HFF-Myc (cell line): ENCODE data around the gene CPE.

Experiments
- DNase-seq: peaks from one replicate; pipeline ENCODE4 v3.0.0-alpha.2; 2011; ENCODE audit warnings: low read depth; ENCODE audit errors: extremely low read depth
- H3K4me3 ChIP-seq: replicated peaks from 2 replicates; pipeline ENCODE4 v1.5.1; 2011; ENCODE audit warnings: low read depth, mild to moderate bottlenecking, control low read depth, low read length
- TF ChIP-seq, protein P1 (sequence below): IDR thresholded peaks from 2 replicates; pipeline ENCODE4 v1.5.1; 2012; ENCODE audit warnings: mild to moderate bottlenecking, low read depth, low read length, control low read depth; ENCODE audit errors: missing control alignments

CPE gene

DNA sequence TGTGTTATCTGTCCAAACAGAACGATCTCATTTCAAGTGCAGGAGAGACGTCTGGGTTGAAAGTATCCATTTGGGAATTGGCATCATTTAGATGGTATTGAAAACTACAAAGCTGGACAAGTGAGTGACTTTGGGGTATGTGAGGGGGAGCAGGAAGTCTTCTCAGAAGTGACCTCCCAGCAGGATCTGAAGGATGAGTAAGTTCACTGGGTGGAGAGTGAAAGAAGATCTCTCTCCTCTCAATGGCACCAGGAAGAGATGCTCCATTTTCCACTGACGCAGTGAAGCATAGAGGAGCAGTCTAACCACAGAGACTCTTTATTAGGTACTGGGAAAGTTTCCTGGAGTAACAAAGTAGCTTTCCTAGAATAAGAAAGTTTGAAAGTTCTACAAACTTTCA lies 161.0 kb downstream of the CPE start:
- DNase-seq = no peak
- TF ChIP-seq, protein P1, sequence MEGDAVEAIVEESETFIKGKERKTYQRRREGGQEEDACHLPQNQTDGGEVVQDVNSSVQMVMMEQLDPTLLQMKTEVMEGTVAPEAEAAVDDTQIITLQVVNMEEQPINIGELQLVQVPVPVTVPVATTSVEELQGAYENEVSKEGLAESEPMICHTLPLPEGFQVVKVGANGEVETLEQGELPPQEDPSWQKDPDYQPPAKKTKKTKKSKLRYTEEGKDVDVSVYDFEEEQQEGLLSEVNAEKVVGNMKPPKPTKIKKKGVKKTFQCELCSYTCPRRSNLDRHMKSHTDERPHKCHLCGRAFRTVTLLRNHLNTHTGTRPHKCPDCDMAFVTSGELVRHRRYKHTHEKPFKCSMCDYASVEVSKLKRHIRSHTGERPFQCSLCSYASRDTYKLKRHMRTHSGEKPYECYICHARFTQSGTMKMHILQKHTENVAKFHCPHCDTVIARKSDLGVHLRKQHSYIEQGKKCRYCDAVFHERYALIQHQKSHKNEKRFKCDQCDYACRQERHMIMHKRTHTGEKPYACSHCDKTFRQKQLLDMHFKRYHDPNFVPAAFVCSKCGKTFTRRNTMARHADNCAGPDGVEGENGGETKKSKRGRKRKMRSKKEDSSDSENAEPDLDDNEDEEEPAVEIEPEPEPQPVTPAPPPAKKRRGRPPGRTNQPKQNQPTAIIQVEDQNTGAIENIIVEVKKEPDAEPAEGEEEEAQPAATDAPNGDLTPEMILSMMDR = no peak
- no peak overlapping the region for H3K4me3 ChIP-seq

DNA sequence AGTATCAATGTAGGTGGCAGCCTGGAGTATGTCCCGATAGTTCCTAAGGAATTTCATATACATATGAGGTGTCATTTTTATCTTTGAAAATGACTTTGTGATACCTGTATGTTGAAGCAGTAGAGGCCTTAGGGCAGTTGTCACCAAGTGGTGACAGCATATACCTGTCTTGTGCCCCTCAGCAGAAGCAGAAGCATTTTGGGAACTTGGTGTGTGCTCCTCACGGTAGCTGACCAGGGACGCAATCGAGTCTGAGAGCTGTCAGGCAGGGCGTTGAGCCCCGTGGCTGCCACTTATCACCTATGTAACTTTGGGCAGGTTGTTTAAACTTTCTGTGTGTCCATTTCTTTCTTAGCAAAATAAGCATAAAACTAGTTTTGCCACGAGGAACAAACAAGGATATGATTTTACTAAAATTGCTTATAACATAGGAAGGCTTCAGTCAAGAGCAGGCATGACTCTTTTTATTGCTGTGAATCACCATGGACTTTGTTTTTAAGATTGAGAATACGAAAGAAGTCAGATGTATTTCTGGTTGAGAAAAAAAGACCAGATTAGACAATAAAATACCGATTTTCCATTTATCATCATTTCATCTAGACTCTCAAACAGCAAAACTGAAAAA lies 161.5 kb downstream of the CPE start:
- no peak overlapping the region for H3K4me3 ChIP-seq
- TF ChIP-seq, protein P1 = no peak
- no peak for DNase-seq

DNA sequence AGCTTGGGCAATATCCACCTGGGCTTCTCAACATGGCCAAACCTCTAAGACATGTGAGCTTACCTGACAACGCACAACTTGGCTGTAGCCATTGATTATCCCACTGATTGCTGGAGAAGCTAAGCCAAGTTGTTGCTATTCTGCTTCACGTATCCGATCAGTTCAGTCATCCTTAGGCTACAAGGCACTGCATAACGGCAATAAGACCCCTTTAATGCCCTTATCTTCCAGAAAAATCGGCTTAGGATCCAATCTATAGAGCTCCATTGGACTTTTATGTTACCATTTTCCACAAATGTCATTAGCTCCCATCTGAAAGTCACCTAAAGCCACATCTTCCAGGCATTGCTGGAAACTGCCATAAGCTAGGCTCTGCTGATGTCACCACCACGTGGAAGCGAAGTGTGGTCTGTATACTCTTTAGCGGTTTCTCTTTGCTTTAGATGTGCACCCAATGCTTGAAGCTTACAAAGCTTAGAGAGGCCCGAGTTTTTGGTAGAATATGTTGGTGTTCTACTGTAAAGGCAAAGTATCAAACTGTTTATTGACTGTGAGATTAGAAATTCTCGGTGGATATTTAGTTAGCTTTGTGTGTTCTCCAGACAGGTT lies 163.1 kb downstream of the CPE start:
- TF ChIP-seq, protein P1 = no peak
- no peak for DNase-seq
- H3K4me3 ChIP-seq = no peak overlapping the region

DNA sequence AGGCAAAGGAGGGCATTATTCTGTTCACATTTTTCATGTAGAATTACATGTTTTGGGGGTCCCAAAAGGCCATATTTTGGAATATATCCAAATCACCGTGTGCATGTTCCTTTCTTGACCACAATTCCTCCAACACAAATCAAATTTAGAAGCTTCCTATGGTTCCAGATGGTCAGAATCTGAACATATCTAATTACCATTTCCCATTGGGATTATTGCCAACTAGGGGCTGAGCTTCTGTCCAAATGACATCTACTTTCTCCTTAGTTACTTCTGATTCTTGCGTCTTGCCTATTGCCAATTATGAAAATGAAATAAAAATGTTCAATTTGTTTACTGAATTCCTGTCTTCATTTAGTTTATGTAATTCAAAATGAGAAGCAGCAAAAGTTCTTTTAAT lies 163.7 kb downstream of the CPE start:
- TF ChIP-seq, protein P1 = no peak

More for the DNA sequence above, 163.7 kb downstream of the CPE start:
- DNase-seq = no peak
- H3K4me3 ChIP-seq = no peak overlapping the region
